Measurements from ENCODE around the gene SPECC1L. TPM values are rescaled to one million over a fixed set of nuclear protein-coding genes. Genes with fewer than 3 reads are reported as not detected.

SPECC1L gene
- total and polyA plus RNA-seq, 7 donors: 17.4 to 52.6 (median 28.8) TPM

- no peaks in the 10 kb centered on the region for H3K9me3 ChIP-seq
- intact Hi-C loops (cut with DNase I): no loop called here
- no peak for TF ChIP-seq POLR2AphosphoS5 (IDR thresholded peaks at IDR 0.05)
- TF ChIP-seq, protein P1, sequence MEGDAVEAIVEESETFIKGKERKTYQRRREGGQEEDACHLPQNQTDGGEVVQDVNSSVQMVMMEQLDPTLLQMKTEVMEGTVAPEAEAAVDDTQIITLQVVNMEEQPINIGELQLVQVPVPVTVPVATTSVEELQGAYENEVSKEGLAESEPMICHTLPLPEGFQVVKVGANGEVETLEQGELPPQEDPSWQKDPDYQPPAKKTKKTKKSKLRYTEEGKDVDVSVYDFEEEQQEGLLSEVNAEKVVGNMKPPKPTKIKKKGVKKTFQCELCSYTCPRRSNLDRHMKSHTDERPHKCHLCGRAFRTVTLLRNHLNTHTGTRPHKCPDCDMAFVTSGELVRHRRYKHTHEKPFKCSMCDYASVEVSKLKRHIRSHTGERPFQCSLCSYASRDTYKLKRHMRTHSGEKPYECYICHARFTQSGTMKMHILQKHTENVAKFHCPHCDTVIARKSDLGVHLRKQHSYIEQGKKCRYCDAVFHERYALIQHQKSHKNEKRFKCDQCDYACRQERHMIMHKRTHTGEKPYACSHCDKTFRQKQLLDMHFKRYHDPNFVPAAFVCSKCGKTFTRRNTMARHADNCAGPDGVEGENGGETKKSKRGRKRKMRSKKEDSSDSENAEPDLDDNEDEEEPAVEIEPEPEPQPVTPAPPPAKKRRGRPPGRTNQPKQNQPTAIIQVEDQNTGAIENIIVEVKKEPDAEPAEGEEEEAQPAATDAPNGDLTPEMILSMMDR (IDR thresholded peaks at IDR 0.05): no peak
- no peak for TF ChIP-seq EP300 (IDR thresholded peaks at IDR 0.05)
- no peak for TF ChIP-seq POLR2A (IDR thresholded peaks at IDR 0.05)
- peaks cover 0 to 48% (median 33%) of the 10 kb centered on the region in 4 donors for H3K4me1 ChIP-seq
- H3K36me3 ChIP-seq: peaks cover 0 to 23% (median 8%) of the 10 kb centered on the region in 4 donors
- H3K27me3 ChIP-seq: no peaks in the 10 kb centered on the region
- no peak overlapping the region for H3K4me3 ChIP-seq
- WGBS, 2 donors: 83 to 91% methylated on average over 5 of the region's 5 CpGs
- H3K27ac ChIP-seq: peak overlapping the region in 2 of 4 donors; percentile 55 to 64
- no peak for DNase-seq
Measured at GRCh38 chr22:24401931-24402367, 131.3 kb downstream of the SPECC1L start.

DNA sequence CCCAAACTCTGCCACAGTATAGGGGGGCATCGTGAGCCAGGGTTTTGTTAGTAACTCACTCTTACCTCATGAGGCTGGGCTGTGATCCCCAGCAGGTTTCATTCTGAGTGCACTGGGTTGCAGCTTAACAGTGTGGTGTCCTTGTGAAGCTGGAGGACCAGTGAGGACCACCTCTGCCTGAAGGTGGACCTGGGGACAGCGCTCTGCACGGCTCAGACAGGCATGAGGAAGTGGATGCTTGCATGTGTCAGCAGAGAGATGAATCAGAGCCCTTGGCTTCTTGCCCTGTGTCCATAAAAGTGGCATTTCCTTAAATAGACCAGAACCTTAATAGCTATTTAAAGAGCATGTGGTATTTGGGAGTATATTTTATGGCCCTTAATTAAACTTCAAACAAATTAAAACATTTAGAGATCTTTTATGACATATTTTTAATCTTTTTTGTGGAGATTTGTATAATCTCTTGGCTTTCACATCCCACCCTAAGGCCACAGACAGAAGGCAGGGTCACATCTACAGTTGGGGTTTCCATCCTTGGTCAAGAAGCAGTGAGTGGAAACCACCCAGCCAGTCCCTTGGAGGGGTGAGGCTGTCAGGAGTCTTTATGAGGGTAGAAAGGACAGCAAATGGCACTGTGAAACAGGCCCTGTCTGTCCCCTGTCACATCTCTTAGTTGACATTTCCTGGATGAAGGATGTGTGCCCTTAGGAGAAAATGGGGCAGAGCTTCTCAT, 132.0 kb downstream of the SPECC1L start:
- TF ChIP-seq EP300 (IDR thresholded peaks at IDR 0.05): peak in 1 of 4 donors; percentile 7
- peak; percentile 69 to 93 (median 90) for TF ChIP-seq POLR2AphosphoS5 (IDR thresholded peaks at IDR 0.05)
- TF ChIP-seq, protein P1 (IDR thresholded peaks at IDR 0.05): no peak
- TF ChIP-seq POLR2A (IDR thresholded peaks at IDR 0.05): no peak
- WGBS, 2 donors: 22 to 37% methylated on average over 3 of the region's 3 CpGs
- peak; percentile 89 for DNase-seq
- Histone ChIP-seq H3K4me3 (no peak overlapping the region), H3K27ac (peak overlapping the region; percentile 19 to 64 (median 38)), H3K36me3 (peaks cover 0 to 23% (median 6%) of the 10 kb centered on the region in 4 donors), H3K9me3 (no peaks in the 10 kb centered on the region), H3K4me1 (peaks cover 0 to 48% (median 33%) of the 10 kb centered on the region in 4 donors), H3K27me3 (no peaks in the 10 kb centered on the region)
- intact Hi-C loops (cut with DNase I): no loop called here

DNA sequence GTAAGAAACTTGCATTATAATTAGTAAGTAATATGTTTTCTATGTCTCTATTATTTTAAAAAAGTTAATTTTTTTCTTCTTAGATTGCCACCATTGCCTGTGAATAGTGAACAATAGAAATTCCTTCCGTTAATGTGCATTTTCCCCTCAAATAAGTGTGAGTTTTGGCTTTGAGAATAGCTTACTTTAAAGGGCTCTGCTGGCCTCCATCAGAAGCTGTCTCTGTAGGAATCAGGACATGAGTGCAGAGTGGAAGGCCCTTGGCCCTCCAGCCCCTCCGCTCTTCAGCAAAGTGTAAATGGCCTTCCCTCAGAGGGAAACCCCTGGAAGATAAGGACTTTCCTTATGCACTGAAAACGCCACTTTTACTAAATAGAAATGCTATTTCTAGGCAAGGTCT, 132.7 kb downstream of the SPECC1L start:
- Histone ChIP-seq H3K27me3 (no peaks in the 10 kb centered on the region), H3K9me3 (no peaks in the 10 kb centered on the region), H3K4me1 (peaks cover 0 to 48% (median 33%) of the 10 kb centered on the region in 4 donors), H3K27ac (peak overlapping the region in 3 of 4 donors; percentile 19 to 64 (median 55)), H3K36me3 (peaks cover 0 to 18% (median 6%) of the 10 kb centered on the region in 4 donors), H3K4me3 (no peak overlapping the region)
- no peak for TF ChIP-seq POLR2A (IDR thresholded peaks at IDR 0.05)
- TF ChIP-seq, protein P1 (IDR thresholded peaks at IDR 0.05): no peak
- no peak for TF ChIP-seq POLR2AphosphoS5 (IDR thresholded peaks at IDR 0.05)
- TF ChIP-seq EP300 (IDR thresholded peaks at IDR 0.05): no peak
- 90 to 95% methylated on average over 3 of the region's 3 CpGs for WGBS, 2 donors
- DNase-seq: no peak
- intact Hi-C loops (cut with DNase I): no loop called here

- no peak overlapping the region for H3K4me3 ChIP-seq
- no peaks in the 10 kb centered on the region for H3K9me3 ChIP-seq
- intact Hi-C loops (cut with DNase I): no loop called here
- H3K36me3 ChIP-seq: peaks cover 0 to 12% (median 6%) of the 10 kb centered on the region in 4 donors
- no peak overlapping the region for H3K27ac ChIP-seq
- 94 to 96% methylated on average over 9 of the region's 9 CpGs for WGBS, 2 donors
- H3K4me1 ChIP-seq: peaks cover 0 to 48% (median 33%) of the 10 kb centered on the region in 4 donors
- TF ChIP-seq EP300 (IDR thresholded peaks at IDR 0.05): no peak
- no peak for TF ChIP-seq POLR2AphosphoS5 (IDR thresholded peaks at IDR 0.05)
- TF ChIP-seq, protein P1 (IDR thresholded peaks at IDR 0.05): no peak
- TF ChIP-seq POLR2A (IDR thresholded peaks at IDR 0.05): no peak
- no peak for DNase-seq
- no peaks in the 10 kb centered on the region for H3K27me3 ChIP-seq
Measured at GRCh38 chr22:24404561-24405275, 134.1 kb downstream of the SPECC1L start.
